HCT116 (cell line): Measurements from ENCODE around the gene ARSB.

ENCODE experiments used
- CTCF ChIP-seq, 3 experiments: fragments of 200-600 bp in 1 of 3; sonication (generic) in 1 of 3; IDR thresholded peaks in 2 of 3; conservative IDR thresholded peaks in 1 of 3; 2 replicates each; pipeline ENCODE4 v1.5.1; 2012 to 2017; ENCODE audit warnings: low read depth in 2 of 3, low read length in 2 of 3, antibody characterized with exemption in 1 of 3, borderline replicate concordance in 1 of 3, control low read depth in 1 of 3, mild to moderate bottlenecking in 1 of 3, mixed read lengths in 1 of 3, mixed run types in 1 of 3, moderate library complexity in 1 of 3; ENCODE audit not compliant: insufficient read depth in 1 of 3
- EZH2 ChIP-seq: fragments of 200-600 bp; sonication (generic); IDR thresholded peaks from 2 replicates; pipeline ENCODE4 v1.6.1; 2017; ENCODE audit warnings: antibody characterized with exemption, mixed run types

GRCh38 chr5:78984439-78985115 lies 533 bp downstream of the ARSB start:
- peak in 1 of 3 experiments; percentile 35; a peak in 2 of 6 replicates for TF ChIP-seq CTCF (IDR thresholded peaks at IDR 0.05 in 2 of 3, conservative IDR thresholded peaks at IDR 0.05 in 1 of 3; ENCODE audit: borderline replicate concordance in 1 of 3, insufficient read depth in 1 of 3, low read depth in 2 of 3, low read length in 2 of 3)
- TF ChIP-seq EZH2: no peak
